K562 (cell line): ENCODE data around the gene GPRC6A.
A peak's percentile ranks its signal among the peaks of the same experiment; 100 is the strongest.

Source experiments
- CAMTA2 ChIP-seq: fragments of 250-450 bp; sonication (Bioruptor Pico); conservative IDR thresholded peaks from 2 replicates; pipeline ENCODE4 v1.5.1; 2022
- JUN ChIP-seq, 2 experiments: sonication (generic) in 1 of 2; formaldehyde crosslinking in 1 of 2; IDR thresholded peaks; 2 replicates each; pipeline versions ENCODE4 v1.6.1 to v1.8.0; 2012 to 2022; ENCODE audit warnings: borderline replicate concordance in 2 of 2, mild to moderate bottlenecking in 2 of 2, improper control_type of control experiment in 1 of 2, low read depth in 1 of 2, low read length in 1 of 2, missing genetic modification reagents in 1 of 2
- NFE2 ChIP-seq: IDR thresholded peaks from 2 replicates; pipeline ENCODE4 v1.6.1; 2014; ENCODE audit warnings: antibody characterized with exemption, low read depth
- RBBP5 ChIP-seq: fragments of 200-600 bp; sonication (generic); IDR thresholded peaks from 2 replicates; pipeline ENCODE4 v1.6.1; 2012; ENCODE audit warnings: borderline replicate concordance, mild to moderate bottlenecking, low read length, control low read depth, inconsistent platforms; ENCODE audit not compliant: insufficient read depth, poor library complexity, severe bottlenecking
- SREBF1 ChIP-seq: fragments of 150-350 bp; IDR thresholded peaks from 2 replicates; pipeline ENCODE4 v1.6.1; 2014; ENCODE audit warnings: antibody characterized with exemption, low read depth, low read length, borderline replicate concordance
- TF ChIP-seq, protein P1 (sequence below), 3 experiments: IDR thresholded peaks in 2 of 3; conservative IDR thresholded peaks in 1 of 3; 2 replicates each; pipeline ENCODE4 v1.5.1; 2011 to 2012; ENCODE audit warnings: low read length in 3 of 3, mild to moderate bottlenecking in 3 of 3, control low read depth in 2 of 3, improper control_type of control experiment in 1 of 3, inconsistent platforms in 1 of 3, low read depth in 1 of 3, mixed read lengths in 1 of 3, moderate library complexity in 1 of 3; ENCODE audit not compliant: insufficient read depth in 2 of 3
- TF ChIP-seq, protein P2 (sequence below): fragments of 250-450 bp; sonication (Bioruptor Pico); IDR thresholded peaks from 2 replicates; pipeline ENCODE4 v1.5.1; 2021; ENCODE audit warnings: mild to moderate bottlenecking

DNA sequence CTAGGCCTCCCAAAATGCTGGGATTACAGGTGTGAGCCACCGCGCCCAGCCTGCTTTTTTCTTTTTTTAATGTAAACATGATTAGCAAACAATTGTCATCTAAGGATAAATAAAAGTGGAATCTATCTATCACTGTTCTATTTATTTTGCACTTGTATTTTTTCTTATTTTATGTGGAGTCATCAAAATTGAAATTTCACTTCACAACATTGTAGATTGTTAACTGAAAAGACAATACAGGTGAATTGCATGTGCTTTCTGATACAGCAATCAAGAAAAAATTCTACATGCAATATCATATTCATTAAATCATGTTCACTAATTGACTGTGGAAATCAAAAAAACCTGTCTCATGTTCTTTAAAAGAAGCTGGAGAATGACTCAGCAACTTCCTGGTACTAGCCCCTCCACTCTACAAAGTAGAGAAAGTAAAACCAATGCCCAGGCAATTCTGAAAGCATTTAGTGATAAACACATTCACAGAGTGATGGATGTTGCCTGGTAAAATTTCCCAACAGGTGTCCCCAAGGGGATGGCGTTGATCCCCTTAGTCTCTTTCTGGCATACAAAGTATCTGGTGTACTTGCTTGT is 37.5 kb upstream of the GPRC6A start:
- TF ChIP-seq RBBP5 = no peak
- TF ChIP-seq, protein P1, sequence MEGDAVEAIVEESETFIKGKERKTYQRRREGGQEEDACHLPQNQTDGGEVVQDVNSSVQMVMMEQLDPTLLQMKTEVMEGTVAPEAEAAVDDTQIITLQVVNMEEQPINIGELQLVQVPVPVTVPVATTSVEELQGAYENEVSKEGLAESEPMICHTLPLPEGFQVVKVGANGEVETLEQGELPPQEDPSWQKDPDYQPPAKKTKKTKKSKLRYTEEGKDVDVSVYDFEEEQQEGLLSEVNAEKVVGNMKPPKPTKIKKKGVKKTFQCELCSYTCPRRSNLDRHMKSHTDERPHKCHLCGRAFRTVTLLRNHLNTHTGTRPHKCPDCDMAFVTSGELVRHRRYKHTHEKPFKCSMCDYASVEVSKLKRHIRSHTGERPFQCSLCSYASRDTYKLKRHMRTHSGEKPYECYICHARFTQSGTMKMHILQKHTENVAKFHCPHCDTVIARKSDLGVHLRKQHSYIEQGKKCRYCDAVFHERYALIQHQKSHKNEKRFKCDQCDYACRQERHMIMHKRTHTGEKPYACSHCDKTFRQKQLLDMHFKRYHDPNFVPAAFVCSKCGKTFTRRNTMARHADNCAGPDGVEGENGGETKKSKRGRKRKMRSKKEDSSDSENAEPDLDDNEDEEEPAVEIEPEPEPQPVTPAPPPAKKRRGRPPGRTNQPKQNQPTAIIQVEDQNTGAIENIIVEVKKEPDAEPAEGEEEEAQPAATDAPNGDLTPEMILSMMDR (IDR thresholded peaks at IDR 0.05 in 2 of 3, conservative IDR thresholded peaks at IDR 0.05 in 1 of 3; ENCODE audit: insufficient read depth in 2 of 3, low read depth in 1 of 3, low read length in 3 of 3) = no peak
- TF ChIP-seq SREBF1 = no peak
- TF ChIP-seq NFE2 = peak; percentile 88
- no peak for TF ChIP-seq JUN (IDR thresholded peaks at IDR 0.05; ENCODE audit: borderline replicate concordance, low read depth, low read length)
- no peak for TF ChIP-seq JUN (CRISPR knock-in tag; IDR thresholded peaks at IDR 0.05; ENCODE audit: borderline replicate concordance)
- TF ChIP-seq, protein P2, sequence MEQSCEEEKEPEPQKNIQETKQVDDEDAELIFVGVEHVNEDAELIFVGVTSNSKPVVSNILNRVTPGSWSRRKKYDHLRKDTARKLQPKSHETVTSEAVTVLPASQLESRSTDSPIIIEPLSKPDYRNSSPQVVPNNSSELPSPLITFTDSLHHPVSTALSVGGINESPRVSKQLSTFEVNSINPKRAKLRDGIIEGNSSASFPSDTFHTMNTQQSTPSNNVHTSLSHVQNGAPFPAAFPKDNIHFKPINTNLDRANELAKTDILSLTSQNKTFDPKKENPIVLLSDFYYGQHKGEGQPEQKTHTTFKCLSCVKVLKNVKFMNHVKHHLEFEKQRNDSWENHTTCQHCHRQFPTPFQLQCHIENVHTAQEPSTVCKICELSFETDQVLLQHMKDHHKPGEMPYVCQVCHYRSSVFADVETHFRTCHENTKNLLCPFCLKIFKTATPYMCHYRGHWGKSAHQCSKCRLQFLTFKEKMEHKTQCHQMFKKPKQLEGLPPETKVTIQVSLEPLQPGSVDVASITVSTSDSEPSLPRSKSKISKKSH (CRISPR knock-in tag) = no peak
- TF ChIP-seq CAMTA2 = no peak
